ENCODE data around the gene PIP5KL1. TPM values are rescaled to one million over a fixed set of nuclear protein-coding genes. Genes with fewer than 3 reads are reported as not detected.

PIP5KL1 gene
- total RNA-seq, 1 donor from 2014 or later, result 11.5 TPM

- no peak for TF ChIP-seq CTCF (IDR thresholded peaks at IDR 0.05)
- intact Hi-C loops (cut with DNase I), result no loop called here
- no peaks in the 10 kb centered on the region for H3K9me3 ChIP-seq
- DNase-seq, result no peak
- H3K4me1 ChIP-seq, result peaks cover 85% of the 10 kb centered on the region
- H3K27ac ChIP-seq, result peak overlapping the region; percentile 84
- ATAC-seq, result peak; percentile 1 to 10
- no peaks in the 10 kb centered on the region for H3K36me3 ChIP-seq
- H3K27me3 ChIP-seq (ENCODE audit: low read depth), result no peaks in the 10 kb centered on the region
- H3K4me3 ChIP-seq, result peak overlapping the region; percentile 27
These were observed 35.4 kb upstream of the PIP5KL1 start for GRCh38 chr9:127965953-127966352.

GRCh38 chr9:127963359-127964064 lies 32.9 kb upstream of the PIP5KL1 start:
- Histone ChIP-seq H3K4me1 (peaks cover 72% of the 10 kb centered on the region), H3K4me3 (no peak overlapping the region), H3K36me3 (no peaks in the 10 kb centered on the region), H3K9me3 (no peaks in the 10 kb centered on the region), H3K27ac (peak overlapping the region; percentile 41), H3K27me3 (ENCODE audit: low read depth) (no peaks in the 10 kb centered on the region)
- DNase-seq (no peak), ATAC-seq (no peak)
- intact Hi-C loops (cut with DNase I), result no loop called here
- no peak for TF ChIP-seq CTCF (IDR thresholded peaks at IDR 0.05)

- peak overlapping the region; percentile 41 for H3K27ac ChIP-seq
- no peaks in the 10 kb centered on the region for H3K36me3 ChIP-seq
- intact Hi-C loops (cut with DNase I), result no loop called here
- DNase-seq (no peak), ATAC-seq (no peak)
- no peak for TF ChIP-seq CTCF (IDR thresholded peaks at IDR 0.05)
- no peak overlapping the region for H3K4me3 ChIP-seq
- H3K27me3 ChIP-seq (ENCODE audit: low read depth), result no peaks in the 10 kb centered on the region
- no peaks in the 10 kb centered on the region for H3K9me3 ChIP-seq
- H3K4me1 ChIP-seq, result peaks cover 67% of the 10 kb centered on the region
These were observed 32.4 kb upstream of the PIP5KL1 start for GRCh38 chr9:127963041-127963358.

- no peak for TF ChIP-seq CTCF (IDR thresholded peaks at IDR 0.05)
- intact Hi-C loops (cut with DNase I), result no loop called here
- no peaks in the 10 kb centered on the region for H3K36me3 ChIP-seq
- H3K9me3 ChIP-seq, result no peaks in the 10 kb centered on the region
- peaks cover 60% of the 10 kb centered on the region for H3K4me1 ChIP-seq
- H3K27ac ChIP-seq, result no peak overlapping the region
- ATAC-seq, result no peak
- H3K4me3 ChIP-seq, result no peak overlapping the region
- H3K27me3 ChIP-seq (ENCODE audit: low read depth), result no peaks in the 10 kb centered on the region
- DNase-seq, result no peak
These were observed 31.7 kb upstream of the PIP5KL1 start for GRCh38 chr9:127962278-127962677.

GRCh38 chr9:127961613-127962155 lies 31.1 kb upstream of the PIP5KL1 start:
- Histone ChIP-seq H3K27ac (no peak overlapping the region), H3K4me3 (no peak overlapping the region), H3K4me1 (peaks cover 54% of the 10 kb centered on the region), H3K36me3 (no peaks in the 10 kb centered on the region), H3K9me3 (no peaks in the 10 kb centered on the region), H3K27me3 (ENCODE audit: low read depth) (no peaks in the 10 kb centered on the region)
- DNase-seq (no peak), ATAC-seq (no peak)
- no peak for TF ChIP-seq CTCF (IDR thresholded peaks at IDR 0.05)
- intact Hi-C loops (cut with DNase I), result no loop called here
